ENCODE data around the gene ESRRG.

ESRRG gene

GRCh38 chr1:216554934-216555333, 168.3 kb downstream of the ESRRG start:
- Histone ChIP-seq H3K4me2 (ENCODE audit: insufficient read depth, low read length, poor library complexity, severe bottlenecking) (no peak overlapping the region), H2AFZ (ENCODE audit: low read length) (no peak overlapping the region), H3K23ac (ENCODE audit: low read depth, low read length, poor library complexity) (no peak overlapping the region), H2BK12ac (ENCODE audit: low read length) (no peak overlapping the region), H3K9me3 (replicated peaks in 1 of 2; ENCODE audit: control insufficient read depth in 2 of 2, insufficient read depth in 1 of 2, low read depth in 1 of 2, low read length in 2 of 2) (no peaks in the 10 kb centered on the region), H3K4ac (ENCODE audit: low read length) (no peak overlapping the region), H3K4me3 (ENCODE audit: low read length in 2 of 2) (no peak overlapping the region), H2BK5ac (ENCODE audit: low read length) (no peak overlapping the region), H3K4me1 (ENCODE audit: control insufficient read depth in 2 of 2, insufficient read depth in 1 of 2, low read depth in 1 of 2, low read length in 2 of 2) (no peaks in the 10 kb centered on the region), H4K91ac (ENCODE audit: low read depth, low read length, poor library complexity) (no peak overlapping the region), H2BK15ac (ENCODE audit: low read length) (no peak overlapping the region), H2AK5ac (ENCODE audit: low read depth, low read length) (no peak overlapping the region), H3K79me1 (ENCODE audit: low read depth, low read length) (no peaks in the 10 kb centered on the region), H3K18ac (ENCODE audit: low read length) (no peak overlapping the region), H3K36me3 (replicated peaks in 1 of 2; ENCODE audit: control insufficient read depth in 2 of 2, insufficient read depth in 2 of 2, low read length in 2 of 2) (no peaks in the 10 kb centered on the region), H2BK120ac (ENCODE audit: low read depth, low read length) (no peak overlapping the region), H3K9ac (ENCODE audit: low read depth, low read length, poor library complexity) (no peak overlapping the region), H3K14ac (ENCODE audit: low read length) (no peak overlapping the region), H3K27ac (replicated peaks; ENCODE audit: low read length) (no peak overlapping the region), H3K27me3 (ENCODE audit: control insufficient read depth in 3 of 3, insufficient read depth in 3 of 3, low read depth in 1 of 3, low read length in 3 of 3) (no peaks in the 10 kb centered on the region), H4K8ac (ENCODE audit: low read depth, low read length) (no peak overlapping the region)
- DNase-seq (ENCODE audit: low spot score): no peak

GRCh38 chr1:216553766-216554165, 169.5 kb downstream of the ESRRG start:
- no peak overlapping the region for H2AK5ac ChIP-seq (ENCODE audit: low read depth, low read length)
- DNase-seq (ENCODE audit: low spot score): no peak
- H3K27ac ChIP-seq (replicated peaks; ENCODE audit: low read length): no peak overlapping the region
- no peak overlapping the region for H3K18ac ChIP-seq (ENCODE audit: low read length)
- H3K36me3 ChIP-seq (replicated peaks in 1 of 2; ENCODE audit: control insufficient read depth in 2 of 2, insufficient read depth in 2 of 2, low read length in 2 of 2): no peaks in the 10 kb centered on the region
- H2BK12ac ChIP-seq (ENCODE audit: low read length): no peak overlapping the region
- no peaks in the 10 kb centered on the region for H3K4me1 ChIP-seq (ENCODE audit: control insufficient read depth in 2 of 2, insufficient read depth in 1 of 2, low read depth in 1 of 2, low read length in 2 of 2)
- no peaks in the 10 kb centered on the region for H3K9me3 ChIP-seq (replicated peaks in 1 of 2; ENCODE audit: control insufficient read depth in 2 of 2, insufficient read depth in 1 of 2, low read depth in 1 of 2, low read length in 2 of 2)
- no peak overlapping the region for H2BK5ac ChIP-seq (ENCODE audit: low read length)
- no peak overlapping the region for H2BK15ac ChIP-seq (ENCODE audit: low read length)
- no peak overlapping the region for H4K8ac ChIP-seq (ENCODE audit: low read depth, low read length)
- H3K79me1 ChIP-seq (ENCODE audit: low read depth, low read length): no peaks in the 10 kb centered on the region
- no peak overlapping the region for H3K14ac ChIP-seq (ENCODE audit: low read length)
- H3K4me2 ChIP-seq (ENCODE audit: insufficient read depth, low read length, poor library complexity, severe bottlenecking): no peak overlapping the region
- no peak overlapping the region for H3K4ac ChIP-seq (ENCODE audit: low read length)
- H2BK120ac ChIP-seq (ENCODE audit: low read depth, low read length): no peak overlapping the region
- no peak overlapping the region for H2AFZ ChIP-seq (ENCODE audit: low read length)
- H3K4me3 ChIP-seq (ENCODE audit: low read length in 2 of 2): no peak overlapping the region
- H4K91ac ChIP-seq (ENCODE audit: low read depth, low read length, poor library complexity): no peak overlapping the region
- no CpG with 5 or more reads among the region's 3 CpGs for WGBS, 2 donors (ENCODE audit: extremely low coverage in 2 of 2, insufficient read length in 2 of 2, insufficient replicate concordance in 1 of 2)
- H3K27me3 ChIP-seq (ENCODE audit: control insufficient read depth in 3 of 3, insufficient read depth in 3 of 3, low read depth in 1 of 3, low read length in 3 of 3): no peaks in the 10 kb centered on the region
- H3K23ac ChIP-seq (ENCODE audit: low read depth, low read length, poor library complexity): no peak overlapping the region
- H3K9ac ChIP-seq (ENCODE audit: low read depth, low read length, poor library complexity): no peak overlapping the region

DNA sequence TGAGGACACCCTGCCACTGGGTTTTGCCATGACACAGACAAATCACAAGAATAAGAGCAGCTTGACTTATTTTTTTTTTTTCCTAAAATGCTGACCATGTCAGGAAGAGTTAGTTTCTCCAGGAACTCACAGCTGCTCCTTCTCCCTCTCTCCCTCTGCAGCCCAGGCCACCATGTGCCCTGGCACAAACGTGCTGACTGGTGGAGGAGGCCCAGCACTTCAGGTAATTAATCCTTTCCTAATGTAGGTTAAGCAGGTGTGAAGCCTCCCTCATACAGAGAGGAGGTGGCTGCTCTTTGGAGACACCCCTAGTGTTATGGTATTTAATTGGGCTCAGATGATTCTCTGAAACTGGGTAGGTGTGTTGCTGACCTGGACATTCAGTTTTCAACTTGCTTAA, 170.2 kb downstream of the ESRRG start:
- DNase-seq (ENCODE audit: low spot score): no peak
- Histone ChIP-seq H4K8ac (ENCODE audit: low read depth, low read length) (no peak overlapping the region), H3K9me3 (replicated peaks in 1 of 2; ENCODE audit: control insufficient read depth in 2 of 2, insufficient read depth in 1 of 2, low read depth in 1 of 2, low read length in 2 of 2) (no peaks in the 10 kb centered on the region), H3K18ac (ENCODE audit: low read length) (no peak overlapping the region), H3K4me3 (ENCODE audit: low read length in 2 of 2) (no peak overlapping the region), H3K14ac (ENCODE audit: low read length) (no peak overlapping the region), H2BK120ac (ENCODE audit: low read depth, low read length) (no peak overlapping the region), H3K4me1 (ENCODE audit: control insufficient read depth in 2 of 2, insufficient read depth in 1 of 2, low read depth in 1 of 2, low read length in 2 of 2) (no peaks in the 10 kb centered on the region), H3K27me3 (ENCODE audit: control insufficient read depth in 3 of 3, insufficient read depth in 3 of 3, low read depth in 1 of 3, low read length in 3 of 3) (no peaks in the 10 kb centered on the region), H3K27ac (replicated peaks; ENCODE audit: low read length) (no peak overlapping the region), H3K23ac (ENCODE audit: low read depth, low read length, poor library complexity) (no peak overlapping the region), H3K36me3 (replicated peaks in 1 of 2; ENCODE audit: control insufficient read depth in 2 of 2, insufficient read depth in 2 of 2, low read length in 2 of 2) (no peaks in the 10 kb centered on the region), H4K91ac (ENCODE audit: low read depth, low read length, poor library complexity) (no peak overlapping the region), H3K9ac (ENCODE audit: low read depth, low read length, poor library complexity) (no peak overlapping the region), H3K4ac (ENCODE audit: low read length) (no peak overlapping the region), H2BK5ac (ENCODE audit: low read length) (no peak overlapping the region), H2AFZ (ENCODE audit: low read length) (no peak overlapping the region), H2BK15ac (ENCODE audit: low read length) (no peak overlapping the region), H3K4me2 (ENCODE audit: insufficient read depth, low read length, poor library complexity, severe bottlenecking) (no peak overlapping the region), H2AK5ac (ENCODE audit: low read depth, low read length) (no peak overlapping the region), H3K79me1 (ENCODE audit: low read depth, low read length) (no peaks in the 10 kb centered on the region), H2BK12ac (ENCODE audit: low read length) (no peak overlapping the region)
- WGBS, 2 donors (ENCODE audit: extremely low coverage in 2 of 2, insufficient read length in 2 of 2, insufficient replicate concordance in 1 of 2): no CpG with 5 or more reads among the region's 1 CpG

DNA sequence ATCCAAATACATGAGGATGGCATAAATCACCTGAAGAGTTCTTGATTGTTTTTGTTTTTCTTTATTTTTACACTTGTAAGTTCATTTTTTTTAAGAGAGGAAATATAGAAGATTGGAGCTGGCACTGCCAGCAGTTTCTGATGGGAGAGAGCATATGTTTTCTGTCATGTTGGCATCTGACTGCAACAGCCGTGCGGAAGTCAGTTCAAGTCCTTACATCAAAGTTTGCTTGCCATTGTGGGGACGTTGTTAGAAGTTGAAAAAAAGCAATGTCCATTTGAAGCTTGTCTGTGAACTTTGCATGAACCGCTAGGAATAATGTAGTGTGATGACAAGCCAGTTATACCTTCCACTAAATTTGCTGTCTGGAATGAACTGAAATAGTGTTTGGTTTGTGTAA, 173.4 kb downstream of the ESRRG start:
- no peak overlapping the region for H3K23ac ChIP-seq (ENCODE audit: low read depth, low read length, poor library complexity)
- WGBS, 2 donors (ENCODE audit: extremely low coverage in 2 of 2, insufficient read length in 2 of 2, insufficient replicate concordance in 1 of 2): no CpG with 5 or more reads among the region's 4 CpGs
- no peak overlapping the region for H3K27ac ChIP-seq (replicated peaks; ENCODE audit: low read length)
- H2AFZ ChIP-seq (ENCODE audit: low read length): no peak overlapping the region
- no peak overlapping the region for H2BK12ac ChIP-seq (ENCODE audit: low read length)
- no peaks in the 10 kb centered on the region for H3K36me3 ChIP-seq (replicated peaks in 1 of 2; ENCODE audit: control insufficient read depth in 2 of 2, insufficient read depth in 2 of 2, low read length in 2 of 2)
- no peak overlapping the region for H3K14ac ChIP-seq (ENCODE audit: low read length)
- H2BK5ac ChIP-seq (ENCODE audit: low read length): no peak overlapping the region
- H3K27me3 ChIP-seq (ENCODE audit: control insufficient read depth in 3 of 3, insufficient read depth in 3 of 3, low read depth in 1 of 3, low read length in 3 of 3): no peaks in the 10 kb centered on the region
- H3K9ac ChIP-seq (ENCODE audit: low read depth, low read length, poor library complexity): no peak overlapping the region
- H3K79me1 ChIP-seq (ENCODE audit: low read depth, low read length): no peaks in the 10 kb centered on the region
- H2AK5ac ChIP-seq (ENCODE audit: low read depth, low read length): no peak overlapping the region
- no peaks in the 10 kb centered on the region for H3K4me1 ChIP-seq (ENCODE audit: control insufficient read depth in 2 of 2, insufficient read depth in 1 of 2, low read depth in 1 of 2, low read length in 2 of 2)
- no peak overlapping the region for H3K18ac ChIP-seq (ENCODE audit: low read length)
- no peak overlapping the region for H4K91ac ChIP-seq (ENCODE audit: low read depth, low read length, poor library complexity)
- no peak for DNase-seq (ENCODE audit: low spot score)
- H3K9me3 ChIP-seq (replicated peaks in 1 of 2; ENCODE audit: control insufficient read depth in 2 of 2, insufficient read depth in 1 of 2, low read depth in 1 of 2, low read length in 2 of 2): no peaks in the 10 kb centered on the region
- H2BK15ac ChIP-seq (ENCODE audit: low read length): no peak overlapping the region
- no peak overlapping the region for H2BK120ac ChIP-seq (ENCODE audit: low read depth, low read length)
- no peak overlapping the region for H3K4ac ChIP-seq (ENCODE audit: low read length)
- H3K4me2 ChIP-seq (ENCODE audit: insufficient read depth, low read length, poor library complexity, severe bottlenecking): no peak overlapping the region
- H3K4me3 ChIP-seq (ENCODE audit: low read length in 2 of 2): no peak overlapping the region
- H4K8ac ChIP-seq (ENCODE audit: low read depth, low read length): no peak overlapping the region
